ENCODE measurements around the gene SLC38A9. TPM values are rescaled to one million over a fixed set of nuclear protein-coding genes. Genes with fewer than 3 reads are reported as not detected.
A peak's percentile ranks its signal among the peaks of the same experiment; 100 is the strongest.

SLC38A9 gene
- total RNA-seq, 1 experiment from 2014 or later, result 27.0 TPM

GRCh38 chr5:55714749-55715148 is 2.6 kb upstream of the SLC38A9 start:
- Mint-ChIP-seq H3K4me3 (no peak overlapping the region), H3K9me3 (peaks cover 41% of the 10 kb centered on the region), H3K4me1 (peaks cover 17% of the 10 kb centered on the region), H3K27ac (peak overlapping the region; percentile 30; the same call in 1 of the 2 replicates), H3K27me3 (ENCODE audit: low read depth) (no peaks in the 10 kb centered on the region), H3K36me3 (peaks cover 19% of the 10 kb centered on the region)
- DNase-seq (ENCODE audit: low spot score) (no peak), ATAC-seq (no peak)
- TF ChIP-seq, protein P1, sequence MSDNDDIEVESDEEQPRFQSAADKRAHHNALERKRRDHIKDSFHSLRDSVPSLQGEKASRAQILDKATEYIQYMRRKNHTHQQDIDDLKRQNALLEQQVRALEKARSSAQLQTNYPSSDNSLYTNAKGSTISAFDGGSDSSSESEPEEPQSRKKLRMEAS (CRISPR knock-in tag; IDR thresholded peaks at IDR 0.05), result no peak
- TF ChIP-seq KAT7 (CRISPR knock-in tag; IDR thresholded peaks at IDR 0.05; ENCODE audit: borderline replicate concordance) (no peak), ZNF423 (CRISPR knock-in tag; IDR thresholded peaks at IDR 0.05) (no peak), JUN (CRISPR knock-in tag; IDR thresholded peaks at IDR 0.05) (no peak), ZNF396 (CRISPR knock-in tag; IDR thresholded peaks at IDR 0.05; ENCODE audit: borderline replicate concordance) (no peak), PRRX2 (CRISPR knock-in tag; IDR thresholded peaks at IDR 0.05) (no peak), USF1 (CRISPR knock-in tag; IDR thresholded peaks at IDR 0.05) (no peak), ZNF219 (CRISPR knock-in tag; IDR thresholded peaks at IDR 0.05; ENCODE audit: borderline replicate concordance) (no peak), AFF4 (CRISPR knock-in tag; IDR thresholded peaks at IDR 0.05; ENCODE audit: borderline replicate concordance) (no peak), MXD4 (CRISPR knock-in tag; IDR thresholded peaks at IDR 0.05; ENCODE audit: borderline replicate concordance) (no peak), SOX15 (CRISPR knock-in tag; IDR thresholded peaks at IDR 0.05) (no peak), NR3C1 (CRISPR knock-in tag; conservative IDR thresholded peaks at IDR 0.05; ENCODE audit: low read depth) (no peak), ZBTB43 (CRISPR knock-in tag; IDR thresholded peaks at IDR 0.05) (no peak), GABPB1 (CRISPR knock-in tag; IDR thresholded peaks at IDR 0.05) (no peak), RELA (CRISPR knock-in tag; IDR thresholded peaks at IDR 0.05; ENCODE audit: borderline replicate concordance) (no peak)
- TF ChIP-seq, protein P2, sequence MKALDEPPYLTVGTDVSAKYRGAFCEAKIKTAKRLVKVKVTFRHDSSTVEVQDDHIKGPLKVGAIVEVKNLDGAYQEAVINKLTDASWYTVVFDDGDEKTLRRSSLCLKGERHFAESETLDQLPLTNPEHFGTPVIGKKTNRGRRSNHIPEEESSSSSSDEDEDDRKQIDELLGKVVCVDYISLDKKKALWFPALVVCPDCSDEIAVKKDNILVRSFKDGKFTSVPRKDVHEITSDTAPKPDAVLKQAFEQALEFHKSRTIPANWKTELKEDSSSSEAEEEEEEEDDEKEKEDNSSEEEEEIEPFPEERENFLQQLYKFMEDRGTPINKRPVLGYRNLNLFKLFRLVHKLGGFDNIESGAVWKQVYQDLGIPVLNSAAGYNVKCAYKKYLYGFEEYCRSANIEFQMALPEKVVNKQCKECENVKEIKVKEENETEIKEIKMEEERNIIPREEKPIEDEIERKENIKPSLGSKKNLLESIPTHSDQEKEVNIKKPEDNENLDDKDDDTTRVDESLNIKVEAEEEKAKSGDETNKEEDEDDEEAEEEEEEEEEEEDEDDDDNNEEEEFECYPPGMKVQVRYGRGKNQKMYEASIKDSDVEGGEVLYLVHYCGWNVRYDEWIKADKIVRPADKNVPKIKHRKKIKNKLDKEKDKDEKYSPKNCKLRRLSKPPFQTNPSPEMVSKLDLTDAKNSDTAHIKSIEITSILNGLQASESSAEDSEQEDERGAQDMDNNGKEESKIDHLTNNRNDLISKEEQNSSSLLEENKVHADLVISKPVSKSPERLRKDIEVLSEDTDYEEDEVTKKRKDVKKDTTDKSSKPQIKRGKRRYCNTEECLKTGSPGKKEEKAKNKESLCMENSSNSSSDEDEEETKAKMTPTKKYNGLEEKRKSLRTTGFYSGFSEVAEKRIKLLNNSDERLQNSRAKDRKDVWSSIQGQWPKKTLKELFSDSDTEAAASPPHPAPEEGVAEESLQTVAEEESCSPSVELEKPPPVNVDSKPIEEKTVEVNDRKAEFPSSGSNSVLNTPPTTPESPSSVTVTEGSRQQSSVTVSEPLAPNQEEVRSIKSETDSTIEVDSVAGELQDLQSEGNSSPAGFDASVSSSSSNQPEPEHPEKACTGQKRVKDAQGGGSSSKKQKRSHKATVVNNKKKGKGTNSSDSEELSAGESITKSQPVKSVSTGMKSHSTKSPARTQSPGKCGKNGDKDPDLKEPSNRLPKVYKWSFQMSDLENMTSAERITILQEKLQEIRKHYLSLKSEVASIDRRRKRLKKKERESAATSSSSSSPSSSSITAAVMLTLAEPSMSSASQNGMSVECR (CRISPR knock-in tag; IDR thresholded peaks at IDR 0.05; ENCODE audit: borderline replicate concordance), result no peak
- ChIA-PET CTCF (no interaction called here), POLR2A (no interaction called here)

Data from WTC11 (cell line).